Mesothelial cell of epicardium (in vitro differentiated cells): Measurements from ENCODE around the gene MTHFD2. TPM values are rescaled to one million over a fixed set of nuclear protein-coding genes. Genes with fewer than 3 reads are reported as not detected.
"Not testable (repeated sequence)": the region's sequence is repeated elsewhere in the genome, so short reads cannot be mapped to it uniquely, and the experiment has no call there.

Experiments
- DNase-seq, 2 experiments: peaks; one replicate each; pipeline ENCODE4 v3.0.0; 2021; ENCODE audit warnings: low spot score in 2 of 2; ENCODE audit not compliant: unreplicated experiment in 2 of 2
- H3K27ac Mint-ChIP-seq: 2 replicates; pipeline ENCODE4 v1.8.0; 2021; ENCODE audit warnings: mixed read lengths
- H3K27me3 Mint-ChIP-seq: 2 replicates; pipeline ENCODE4 v1.8.0; 2021; ENCODE audit warnings: low read depth, mixed read lengths
- H3K36me3 Mint-ChIP-seq: 2 replicates; pipeline ENCODE4 v1.8.0; 2021; ENCODE audit warnings: mixed read lengths
- H3K4me1 Mint-ChIP-seq: 2 replicates; pipeline ENCODE4 v1.8.0; 2021; ENCODE audit warnings: mixed read lengths
- H3K4me3 Mint-ChIP-seq: 2 replicates; pipeline ENCODE4 v1.8.0; 2021; ENCODE audit warnings: mild to moderate bottlenecking, moderate library complexity, mixed read lengths
- H3K9me3 Mint-ChIP-seq: 2 replicates; pipeline ENCODE4 v1.8.0; 2021; ENCODE audit warnings: mixed read lengths
- total RNA-seq: library from RNA; stranded (reverse); gene quantifications from 3 replicates; pipeline ENCODE4 v1.2.1, GENCODE V29; 2021
- TF ChIP-seq, protein P1 (sequence below): fragments of 200-600 bp; sonication (generic); IDR thresholded peaks from one replicate; pipeline ENCODE4 v1.5.0; 2021; ENCODE audit warnings: antibody characterized with exemption; ENCODE audit not compliant: unreplicated experiment

The MTHFD2 gene
- total RNA-seq, 1 donor from 2014 or later: 39.1 TPM

DNA sequence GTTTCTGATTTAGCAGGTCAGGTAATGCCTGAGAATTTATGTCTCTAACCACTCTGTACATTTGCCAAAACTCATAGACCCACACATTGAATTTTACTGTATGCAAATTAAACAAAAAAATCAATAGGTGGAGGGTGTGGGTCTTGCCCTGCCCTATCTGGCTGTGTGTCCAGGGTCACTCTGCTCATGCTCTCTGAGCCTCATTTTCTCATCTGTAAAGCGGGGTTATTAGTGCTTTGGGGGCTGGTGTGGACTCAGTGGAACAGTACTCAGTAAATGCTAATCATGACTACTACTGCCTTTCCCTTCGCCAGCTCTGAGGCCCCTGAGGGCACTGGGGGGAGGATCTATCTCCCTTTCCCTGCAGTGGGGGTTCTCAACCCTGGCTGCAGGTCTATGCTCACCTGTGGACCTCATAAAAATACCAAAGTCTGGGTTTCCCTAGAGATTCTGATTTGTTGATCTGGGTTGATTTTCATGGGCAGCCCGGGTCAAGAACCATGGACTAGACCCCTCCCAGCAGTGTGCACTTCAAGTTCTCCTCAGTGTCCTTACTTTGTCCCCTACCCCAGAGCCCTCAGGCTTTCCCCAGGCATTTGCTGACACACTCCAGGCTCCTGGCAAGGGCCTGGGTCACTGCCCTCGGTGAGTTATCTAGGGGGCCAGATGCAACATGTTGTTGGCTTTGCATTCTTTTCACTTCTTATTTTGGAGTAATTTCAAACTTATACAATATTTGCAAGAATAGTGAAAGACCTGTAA is 27.5 kb downstream of the MTHFD2 start:
- Mint-ChIP-seq H3K36me3 (peaks cover 1% of the 10 kb centered on the region), H3K4me3 (no peak overlapping the region), H3K27me3 (no peaks in the 10 kb centered on the region), H3K9me3 (no peaks in the 10 kb centered on the region), H3K27ac (no peak overlapping the region), H3K4me1 (peaks cover 7% of the 10 kb centered on the region)
- DNase-seq: no peak
- TF ChIP-seq, protein P1, sequence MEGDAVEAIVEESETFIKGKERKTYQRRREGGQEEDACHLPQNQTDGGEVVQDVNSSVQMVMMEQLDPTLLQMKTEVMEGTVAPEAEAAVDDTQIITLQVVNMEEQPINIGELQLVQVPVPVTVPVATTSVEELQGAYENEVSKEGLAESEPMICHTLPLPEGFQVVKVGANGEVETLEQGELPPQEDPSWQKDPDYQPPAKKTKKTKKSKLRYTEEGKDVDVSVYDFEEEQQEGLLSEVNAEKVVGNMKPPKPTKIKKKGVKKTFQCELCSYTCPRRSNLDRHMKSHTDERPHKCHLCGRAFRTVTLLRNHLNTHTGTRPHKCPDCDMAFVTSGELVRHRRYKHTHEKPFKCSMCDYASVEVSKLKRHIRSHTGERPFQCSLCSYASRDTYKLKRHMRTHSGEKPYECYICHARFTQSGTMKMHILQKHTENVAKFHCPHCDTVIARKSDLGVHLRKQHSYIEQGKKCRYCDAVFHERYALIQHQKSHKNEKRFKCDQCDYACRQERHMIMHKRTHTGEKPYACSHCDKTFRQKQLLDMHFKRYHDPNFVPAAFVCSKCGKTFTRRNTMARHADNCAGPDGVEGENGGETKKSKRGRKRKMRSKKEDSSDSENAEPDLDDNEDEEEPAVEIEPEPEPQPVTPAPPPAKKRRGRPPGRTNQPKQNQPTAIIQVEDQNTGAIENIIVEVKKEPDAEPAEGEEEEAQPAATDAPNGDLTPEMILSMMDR: no peak

DNA sequence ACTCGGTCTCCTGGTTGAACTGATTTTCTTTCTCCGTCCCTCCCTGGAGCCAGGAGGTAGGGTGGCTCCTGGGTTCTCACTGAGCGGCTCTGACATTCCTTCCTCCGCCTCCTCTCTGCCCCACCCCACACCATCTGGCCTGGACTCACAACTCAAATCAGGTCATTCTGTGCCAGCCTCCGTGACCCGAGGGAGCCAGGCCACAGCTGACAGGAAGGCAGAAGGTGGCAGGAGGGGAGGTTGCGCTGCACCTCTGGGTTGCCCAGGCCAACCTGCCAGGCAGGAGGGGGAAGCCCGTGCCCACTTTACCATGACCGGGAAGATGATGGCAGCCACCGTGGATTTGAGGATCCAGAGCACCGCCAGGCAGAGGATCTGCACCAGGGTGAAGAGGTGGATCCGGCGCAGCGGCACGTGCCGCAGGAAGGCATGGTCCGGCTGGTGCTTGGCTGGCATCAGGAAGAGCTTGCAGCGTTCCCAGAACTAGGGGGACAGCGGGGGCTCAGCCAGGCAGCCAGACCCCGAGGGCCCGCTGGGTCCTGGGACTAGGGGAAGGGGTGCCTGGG is 28.3 kb downstream of the MTHFD2 start:
- H3K36me3 Mint-ChIP-seq: peaks cover 1% of the 10 kb centered on the region
- no peak overlapping the region for H3K4me3 Mint-ChIP-seq
- peaks cover 7% of the 10 kb centered on the region for H3K4me1 Mint-ChIP-seq
- TF ChIP-seq, protein P1: no peak
- no peaks in the 10 kb centered on the region for H3K27me3 Mint-ChIP-seq
- no peak for DNase-seq
- no peaks in the 10 kb centered on the region for H3K9me3 Mint-ChIP-seq
- H3K27ac Mint-ChIP-seq: no peak overlapping the region

DNA sequence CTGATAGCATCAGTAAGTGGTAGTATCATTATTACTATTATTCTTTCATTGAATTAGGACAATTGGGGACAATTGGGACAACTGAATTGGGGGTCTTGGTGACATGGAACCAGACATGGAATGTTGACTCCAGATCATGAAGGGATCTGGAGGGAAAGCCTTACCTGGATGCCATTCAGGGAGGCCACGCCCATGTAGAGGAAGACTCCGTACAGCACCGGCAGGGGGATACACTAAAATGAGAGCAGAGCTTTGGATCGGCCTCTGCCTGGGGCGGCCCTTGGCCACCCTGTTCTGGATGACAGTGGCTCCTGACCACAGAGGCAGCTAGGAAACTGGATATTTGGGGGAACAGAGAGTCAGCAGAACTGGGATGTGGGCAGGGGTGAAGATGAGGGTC is 29.2 kb downstream of the MTHFD2 start:
- peaks cover 7% of the 10 kb centered on the region for H3K4me1 Mint-ChIP-seq
- no peak overlapping the region for H3K27ac Mint-ChIP-seq
- H3K9me3 Mint-ChIP-seq: no peaks in the 10 kb centered on the region
- no peak overlapping the region for H3K4me3 Mint-ChIP-seq
- no peaks in the 10 kb centered on the region for H3K27me3 Mint-ChIP-seq
- TF ChIP-seq, protein P1: no peak
- no peak for DNase-seq
- H3K36me3 Mint-ChIP-seq: no peaks in the 10 kb centered on the region

DNA sequence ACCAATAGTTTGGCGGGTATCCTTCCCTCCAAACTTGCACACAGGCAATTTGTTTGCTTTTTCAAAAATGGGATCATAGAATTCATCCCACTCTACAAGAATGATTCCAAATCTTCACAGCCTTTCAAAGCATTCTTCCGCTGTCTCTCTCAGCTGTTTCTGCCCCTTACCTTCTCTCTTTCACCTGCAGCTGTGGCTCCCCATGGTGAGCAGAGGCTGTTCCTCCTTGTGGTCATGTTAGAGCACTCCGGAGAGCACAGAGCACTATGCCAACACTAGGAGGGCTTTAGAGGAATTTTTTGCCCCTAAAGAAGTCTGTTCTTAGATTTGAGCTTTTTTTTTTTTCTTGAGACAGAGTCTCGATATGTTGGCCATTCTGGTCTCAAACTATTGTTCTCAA is 30.4 kb downstream of the MTHFD2 start:
- TF ChIP-seq, protein P1: no peak
- H3K27ac Mint-ChIP-seq: no peak overlapping the region
- H3K9me3 Mint-ChIP-seq: no peaks in the 10 kb centered on the region
- peaks cover 7% of the 10 kb centered on the region for H3K4me1 Mint-ChIP-seq
- no peaks in the 10 kb centered on the region for H3K27me3 Mint-ChIP-seq
- H3K4me3 Mint-ChIP-seq: no peak overlapping the region
- no peaks in the 10 kb centered on the region for H3K36me3 Mint-ChIP-seq
- DNase-seq: no peak

DNA sequence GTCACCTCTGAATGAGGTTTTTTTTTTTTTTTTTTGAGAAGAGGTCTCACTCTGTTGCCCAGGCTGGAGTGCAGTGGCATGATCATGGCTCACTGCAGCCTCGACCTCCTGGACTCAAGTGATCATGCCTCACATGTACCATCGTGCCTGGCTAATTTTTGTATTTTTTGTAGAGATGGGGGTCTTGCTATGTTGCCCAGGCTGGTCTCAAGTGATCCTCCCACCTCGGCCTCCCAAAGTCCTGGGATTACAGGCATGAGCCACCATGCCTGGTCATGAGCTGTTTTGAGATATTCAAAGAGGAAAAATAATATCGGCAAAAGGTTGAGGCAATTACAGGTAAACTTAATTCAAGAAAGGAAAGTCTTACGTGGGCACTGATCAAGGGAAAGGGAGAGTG is 31.4 kb downstream of the MTHFD2 start:
- H3K4me3 Mint-ChIP-seq: not testable (repeated sequence)

DNA sequence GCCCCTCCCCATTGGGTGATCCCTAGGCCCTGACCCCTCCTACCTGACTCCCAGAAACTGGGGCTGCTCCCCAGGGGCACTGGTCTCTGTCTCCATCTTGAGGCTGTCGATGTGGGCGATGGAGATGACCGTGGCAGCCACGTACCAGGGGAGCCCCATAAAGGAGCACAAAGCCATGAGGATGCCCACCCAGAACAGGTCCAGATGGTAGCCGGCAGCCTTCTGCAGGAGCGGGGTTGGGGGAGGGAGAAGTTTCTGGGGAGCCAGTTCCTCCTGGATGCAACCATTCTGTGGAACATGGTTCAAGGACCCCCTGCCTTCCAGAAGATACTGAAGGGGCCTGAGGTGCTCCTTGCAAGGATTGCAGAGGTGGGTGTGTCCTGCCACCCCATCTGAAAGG is 34.0 kb downstream of the MTHFD2 start:
- TF ChIP-seq, protein P1: no peak
- no peaks in the 10 kb centered on the region for H3K36me3 Mint-ChIP-seq
- no peak for DNase-seq

More for the DNA sequence above, 31.4 kb downstream of the MTHFD2 start:
- DNase-seq, H3K27me3 Mint-ChIP-seq, H3K36me3 Mint-ChIP-seq, H3K27ac Mint-ChIP-seq, H3K4me1 Mint-ChIP-seq, H3K9me3 Mint-ChIP-seq: not testable (repeated sequence)

More for the DNA sequence above, 34.0 kb downstream of the MTHFD2 start:
- H3K4me3 Mint-ChIP-seq: no peak overlapping the region
- H3K27ac Mint-ChIP-seq: no peak overlapping the region
- H3K27me3 Mint-ChIP-seq: no peaks in the 10 kb centered on the region
- no peaks in the 10 kb centered on the region for H3K4me1 Mint-ChIP-seq
- H3K9me3 Mint-ChIP-seq: no peaks in the 10 kb centered on the region
